ENCODE data around the gene C19orf81.
A peak's percentile ranks its signal among the peaks of the same experiment; 100 is the strongest.

C19orf81 gene

GRCh38 chr19:50679177-50680125 lies 30.2 kb downstream of the C19orf81 start:
- peak in 50 of 51 donors; percentile 4 to 84 (median 62) for DNase-seq

- DNase-seq, result no peak
Observed at GRCh38 chr19:50686310-50687032, 37.2 kb downstream of the C19orf81 start.

- no peak for DNase-seq
Observed at GRCh38 chr19:50688766-50689165, 39.5 kb downstream of the C19orf81 start.

GRCh38 chr19:50690439-50690838 lies 41.2 kb downstream of the C19orf81 start:
- DNase-seq, result no peak

DNA sequence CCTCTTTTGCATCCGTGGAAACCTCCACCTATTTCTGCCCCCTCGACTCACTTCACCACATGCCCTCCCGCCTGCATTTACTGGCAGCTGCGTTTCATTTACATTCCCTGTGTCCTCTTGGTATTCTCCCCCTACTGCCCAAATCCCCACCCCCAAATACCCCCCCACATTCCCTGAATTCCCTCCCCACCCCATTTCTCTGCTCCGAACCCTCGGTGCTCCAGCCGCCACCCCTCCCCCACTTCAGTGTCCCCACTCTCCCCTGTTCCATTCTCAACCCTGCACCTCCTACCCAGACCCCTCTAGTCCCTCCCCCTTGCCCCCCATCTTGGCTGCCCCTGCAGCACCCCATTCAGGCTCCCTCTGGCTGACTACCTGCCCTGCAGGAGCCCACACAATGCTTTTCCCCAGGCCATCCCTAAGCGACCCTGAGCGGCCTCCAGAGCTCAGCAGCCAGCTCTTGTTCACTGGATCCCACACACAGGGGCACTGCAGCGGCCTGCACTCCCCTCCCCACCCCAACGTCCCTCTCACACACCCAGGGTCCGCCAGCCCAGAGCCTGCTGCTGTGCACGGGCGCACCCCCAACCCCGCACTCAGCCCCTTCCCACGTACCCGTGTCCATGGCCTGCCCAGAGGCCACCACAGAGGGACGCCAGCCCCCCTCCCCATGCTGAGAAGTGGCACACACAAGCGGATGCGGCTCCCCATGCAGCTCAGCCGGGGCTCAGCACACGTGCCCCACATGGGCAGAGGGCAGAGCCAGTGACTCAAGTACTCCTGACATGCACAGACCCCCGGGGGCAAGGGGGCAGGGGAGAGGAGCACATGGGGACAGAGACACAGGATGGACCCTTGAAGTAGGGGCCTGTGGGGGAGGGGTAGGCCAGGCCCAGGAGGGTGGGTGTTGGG lies 44.1 kb downstream of the C19orf81 start:
- DNase-seq, result peak in 1 of 51 donors; percentile 19

DNA sequence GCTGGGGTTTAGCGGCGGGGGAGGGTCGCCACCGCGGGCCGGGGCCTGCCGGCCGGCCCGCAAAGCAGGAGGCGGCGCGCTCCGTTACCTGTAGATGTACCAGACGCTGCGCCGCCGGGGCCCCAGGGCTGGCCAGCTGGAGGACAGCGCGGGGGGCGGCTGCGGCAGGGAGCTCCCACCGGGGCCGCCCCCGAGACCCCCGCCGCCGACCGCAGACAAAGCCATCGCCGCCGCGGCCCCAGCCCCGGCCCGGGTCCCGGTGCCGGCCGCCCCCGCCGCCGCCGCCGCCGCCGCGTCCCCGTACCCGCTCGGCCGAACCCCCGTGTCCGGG lies 45.5 kb downstream of the C19orf81 start:
- no peak for DNase-seq

GRCh38 chr19:50695251-50696093 lies 46.2 kb downstream of the C19orf81 start:
- peak in 13 of 51 donors; percentile 7 to 52 (median 26) for DNase-seq

DNA sequence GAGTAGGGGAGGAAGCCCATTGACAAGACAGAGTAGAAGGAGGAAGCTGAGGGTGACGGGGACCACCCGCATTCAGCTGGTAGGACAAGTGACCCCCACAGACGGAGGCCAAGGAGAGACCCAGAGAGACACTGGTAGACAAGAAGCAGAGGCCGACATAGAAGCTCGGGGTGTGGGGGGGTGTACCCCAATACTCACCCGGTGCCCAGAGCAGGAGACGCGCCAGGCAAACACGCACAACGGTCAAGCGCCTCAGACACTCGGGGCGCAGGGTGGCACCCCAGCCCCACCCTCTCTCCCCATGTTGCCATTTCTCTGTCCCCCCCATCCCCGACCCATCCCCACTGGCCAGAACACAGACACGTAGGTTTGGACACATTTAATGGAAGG lies 46.8 kb downstream of the C19orf81 start:
- DNase-seq, result no peak

DNA sequence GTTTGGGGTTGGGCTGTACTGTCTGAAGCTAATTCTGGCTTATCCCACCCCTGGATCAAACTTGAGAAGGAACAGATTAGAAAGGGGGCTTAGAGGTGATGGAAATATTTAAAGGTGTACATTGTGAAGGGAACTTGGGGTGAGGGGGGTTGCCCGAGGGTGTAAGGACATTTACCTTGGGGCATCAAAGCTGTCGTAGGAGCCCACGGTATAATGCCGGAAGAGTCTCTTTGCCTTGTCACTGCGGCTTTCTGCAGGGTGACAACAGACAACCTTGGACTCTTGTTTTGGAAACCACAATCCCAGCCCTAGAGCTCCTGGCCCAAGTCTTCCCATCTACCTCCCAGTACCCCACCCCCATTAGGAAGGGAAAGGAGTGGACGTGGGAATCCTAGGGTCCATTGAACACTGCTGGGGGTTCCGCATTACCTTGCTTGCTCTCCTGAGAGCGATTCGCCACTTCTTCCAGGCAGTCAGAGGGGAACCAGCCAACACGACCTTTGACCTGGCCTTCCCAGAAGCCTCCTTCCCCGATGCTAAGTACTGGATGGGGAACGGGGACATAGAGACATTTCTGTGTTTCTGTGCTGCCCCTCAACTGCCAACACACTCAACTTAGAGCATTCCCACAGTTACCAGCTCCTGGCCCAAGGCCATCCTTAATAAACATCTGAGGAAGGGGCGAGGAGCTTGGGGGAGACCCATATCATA lies 48.3 kb downstream of the C19orf81 start:
- DNase-seq, result no peak

GRCh38 chr19:50701367-50701985 lies 52.2 kb downstream of the C19orf81 start:
- DNase-seq, result no peak

GRCh38 chr19:50702158-50702870 lies 53.1 kb downstream of the C19orf81 start:
- no peak for DNase-seq

DNA sequence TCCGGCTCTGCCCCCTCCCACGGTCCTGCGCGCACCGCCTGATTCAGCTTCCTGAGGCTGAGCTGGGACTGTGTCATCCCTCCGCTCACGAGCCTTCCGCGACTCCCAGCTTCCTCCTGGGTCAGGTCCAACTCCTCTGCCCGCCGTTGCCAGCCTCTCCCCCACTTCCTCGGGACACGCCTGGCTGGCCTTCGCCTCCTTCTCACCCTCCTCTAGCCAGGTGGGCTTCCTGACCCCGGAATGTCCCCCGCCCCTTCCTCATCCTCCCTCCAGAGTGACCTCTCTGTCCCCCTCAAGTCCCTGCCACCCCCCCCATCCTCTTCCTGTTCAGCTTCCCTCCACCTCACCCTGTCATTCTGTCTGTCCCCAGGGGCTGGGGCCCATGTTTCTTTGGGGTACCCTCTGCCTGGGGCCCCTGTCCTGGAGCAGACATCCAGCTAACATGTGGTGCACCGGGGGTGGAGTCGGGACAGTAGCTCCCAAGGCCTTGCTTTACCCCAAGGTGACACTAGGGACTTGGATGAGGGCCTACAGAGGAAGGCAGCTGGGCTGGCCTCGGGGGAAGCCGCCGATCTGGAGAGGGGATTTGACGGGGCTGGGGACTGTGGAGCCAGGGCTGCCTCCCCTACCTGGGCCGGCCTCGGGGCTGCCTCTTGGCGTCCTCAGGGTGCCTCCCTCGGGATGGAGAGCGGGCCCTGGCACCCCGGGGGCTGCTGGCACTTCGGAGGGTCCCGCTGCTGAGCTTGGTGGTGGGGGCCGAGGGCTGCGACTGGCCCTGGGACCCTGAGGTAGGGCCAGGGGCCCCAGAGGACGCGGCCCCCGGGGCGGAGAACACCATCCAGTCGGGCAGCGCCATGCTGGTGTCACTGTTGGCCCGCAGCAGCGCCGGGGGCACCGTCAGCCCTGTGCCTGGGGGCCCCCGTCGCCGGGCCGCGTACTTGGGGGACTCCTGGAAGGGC lies 53.9 kb downstream of the C19orf81 start:
- peak in 1 of 51 donors; percentile 63 for DNase-seq

DNA sequence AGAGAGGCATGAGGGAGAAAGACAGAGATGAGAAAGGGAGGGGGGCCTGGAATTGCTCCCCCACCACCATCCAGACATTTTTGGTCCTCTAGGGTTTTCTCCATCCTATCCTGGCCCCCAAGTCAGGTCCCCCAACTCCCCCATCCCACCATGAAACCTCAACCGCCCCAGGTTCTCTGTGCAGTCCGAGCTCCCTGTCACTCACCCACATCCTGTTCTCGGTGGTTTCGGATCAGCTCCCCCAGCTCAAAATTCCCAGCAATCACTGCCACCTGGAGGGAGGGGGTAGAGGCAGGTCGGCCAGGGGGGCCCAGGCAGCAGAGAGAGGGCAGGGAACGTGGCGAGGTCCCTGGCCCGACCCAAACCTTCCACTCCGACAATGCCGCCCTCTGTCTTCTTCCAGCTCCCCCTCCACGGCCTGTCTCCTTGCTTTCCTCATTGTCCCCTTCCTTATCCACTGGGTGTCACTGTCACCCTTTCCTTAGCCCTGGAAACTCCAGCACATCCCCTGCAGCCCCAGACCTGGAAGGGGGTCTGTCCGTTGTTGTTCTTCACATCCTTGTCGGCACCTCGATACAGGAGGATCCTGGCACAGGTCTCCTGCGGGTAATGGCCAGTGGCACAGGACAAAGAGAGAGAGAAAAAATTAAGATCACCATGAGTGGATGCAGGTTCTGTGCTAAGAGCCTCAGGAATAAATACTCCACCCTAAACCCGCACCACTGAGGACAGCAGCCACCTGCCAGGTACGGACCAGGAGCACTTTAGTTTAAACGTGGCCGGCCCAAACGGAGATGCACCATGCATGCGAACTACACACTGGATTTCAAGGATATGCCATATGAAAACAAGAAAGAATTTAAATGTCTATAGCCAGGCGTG lies 54.9 kb downstream of the C19orf81 start:
- no peak for DNase-seq

GRCh38 chr19:50705422-50706019 lies 56.3 kb downstream of the C19orf81 start:
- peak in 9 of 51 donors; percentile 8 to 46 (median 14) for DNase-seq

DNA sequence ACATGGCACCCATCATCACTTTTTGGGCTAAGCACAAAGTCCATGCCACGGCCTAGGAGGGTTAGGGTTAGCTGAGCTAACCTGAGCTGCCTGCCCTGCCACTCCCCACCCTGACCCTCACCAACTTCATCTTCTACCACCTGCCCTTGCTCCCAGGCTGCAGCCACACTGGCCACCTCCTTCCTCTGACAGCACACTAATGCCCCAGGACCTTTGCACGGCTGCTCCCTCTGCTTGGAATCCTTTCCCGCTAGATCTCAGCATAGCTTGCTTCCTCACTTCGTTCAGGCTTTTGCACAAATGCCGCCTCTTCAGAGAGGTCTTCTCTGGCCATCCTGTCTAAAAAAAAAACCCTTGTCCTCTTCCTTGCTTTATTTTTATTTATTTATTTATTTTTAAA lies 57.1 kb downstream of the C19orf81 start:
- no peak for DNase-seq

Measured in hypothalamus (tissue), 51 donors.